IMR-90 (cell line): ENCODE measurements around the gene EDARADD. TPM values are rescaled to one million over a fixed set of nuclear protein-coding genes. Genes with fewer than 3 reads are reported as not detected.

Source experiments
- ATAC-seq: fragments of 200-7000 bp; cut with Tn5 transposase; 2 replicates; pipeline ENCODE4 v1.9.1; 2020; ENCODE audit warnings: low read depth, mild to moderate bottlenecking, moderate library complexity
- BruUV-seq: library from RNA; stranded (reverse); fragments of 400-500 nt; replicated peaks from 2 replicates; lab custom pipeline; 2021; lab: Mats Ljungman, UMichigan
- CTCF ChIA-PET: fragments of 300-600 bp; formaldehyde crosslinking; extraction: SDS; loops from one replicate; lab custom pipeline; 2021; ENCODE audit warnings: antibody characterized with exemption; lab: Yijun Ruan, JAX
- POLR2A ChIA-PET: fragments of 300-600 bp; sonication (Branson Sonifier 250); formaldehyde crosslinking; loops from one replicate; lab custom pipeline; 2022; ENCODE audit warnings: antibody characterized with exemption; ENCODE audit not compliant: unreplicated experiment; lab: Charles Lee
- DNase-seq: peaks from one replicate; pipeline ENCODE4 v3.0.0; 2013
- H2AFZ ChIP-seq: replicated peaks from 2 replicates; pipeline ENCODE3; 2013; ENCODE audit warnings: low read length, mild to moderate bottlenecking; ENCODE audit not compliant: poor library complexity
- H2AK5ac ChIP-seq: 2 replicates; pipeline ENCODE4 v1.6.1; 2013; ENCODE audit warnings: low read depth, low read length, inconsistent platforms
- H2AK9ac ChIP-seq: replicated peaks from 2 replicates; pipeline ENCODE3; 2013; ENCODE audit warnings: mild to moderate bottlenecking, low read depth, low read length, moderate library complexity; ENCODE audit not compliant: poor library complexity
- H2BK120ac ChIP-seq: 2 replicates; pipeline ENCODE4 v1.6.1; 2013; ENCODE audit warnings: low read depth, low read length, inconsistent platforms
- H2BK15ac ChIP-seq: 3 replicates; pipeline ENCODE4 v1.6.1; 2013; ENCODE audit warnings: low read depth, low read length, inconsistent platforms
- H2BK20ac ChIP-seq: 2 replicates; pipeline ENCODE4 v1.6.1; 2013; ENCODE audit warnings: low read depth, mild to moderate bottlenecking, inconsistent platforms, low read length, moderate library complexity
- H2BK5ac ChIP-seq: 2 replicates; pipeline ENCODE4 v1.6.1; 2013; ENCODE audit warnings: mild to moderate bottlenecking, low read depth, low read length, inconsistent platforms; ENCODE audit not compliant: poor library complexity, severe bottlenecking
- H3K14ac ChIP-seq: replicated peaks from 2 replicates; pipeline ENCODE4 v1.6.1; 2013; ENCODE audit warnings: low read depth, low read length, inconsistent platforms
- H3K18ac ChIP-seq: 2 replicates; pipeline ENCODE4 v1.6.1; 2013; ENCODE audit warnings: low read depth, low read length, control low read depth
- H3K23ac ChIP-seq: 2 replicates; pipeline ENCODE4 v1.6.1; 2013; ENCODE audit warnings: low read depth, low read length, inconsistent platforms
- H3K27ac ChIP-seq: 2 replicates; pipeline ENCODE4 v1.5.1; 2013; ENCODE audit warnings: mild to moderate bottlenecking, control low read depth, low read length; ENCODE audit not compliant: insufficient read depth
- H3K27me3 ChIP-seq: 2 replicates; pipeline ENCODE4 v1.6.1; 2013; ENCODE audit warnings: low read length; ENCODE audit not compliant: control insufficient read depth, insufficient read depth
- H3K36me3 ChIP-seq: 2 replicates; pipeline ENCODE4 v1.6.1; 2013; ENCODE audit warnings: low read length, mixed read lengths; ENCODE audit not compliant: control insufficient read depth, insufficient read depth
- H3K4ac ChIP-seq: 2 replicates; pipeline ENCODE4 v1.6.1; 2013; ENCODE audit warnings: low read depth, low read length, inconsistent platforms
- H3K4me1 ChIP-seq: 2 replicates; pipeline ENCODE4 v1.6.1; 2013; ENCODE audit warnings: low read length, mixed read lengths; ENCODE audit not compliant: control insufficient read depth, insufficient read depth
- H3K4me2 ChIP-seq: 2 replicates; pipeline ENCODE4 v1.6.1; 2013; ENCODE audit warnings: low read depth, mild to moderate bottlenecking, control low read depth, low read length, moderate library complexity
- H3K4me3 ChIP-seq: 2 replicates; pipeline ENCODE4 v1.5.1; 2013; ENCODE audit warnings: low read depth, mild to moderate bottlenecking, control low read depth, low read length, moderate library complexity; ENCODE audit not compliant: insufficient read depth
- H3K56ac ChIP-seq: 2 replicates; pipeline ENCODE4 v1.6.1; 2013; ENCODE audit warnings: low read length, inconsistent platforms; ENCODE audit not compliant: insufficient read depth; ENCODE audit errors: extremely low read depth
- H3K79me1 ChIP-seq, 2 experiments: 2 replicates each; pipeline ENCODE4 v1.6.1; 2013; ENCODE audit warnings: low read length in 2 of 2, inconsistent platforms in 1 of 2, low read depth in 1 of 2
- H3K9ac ChIP-seq: 2 replicates; pipeline ENCODE4 v1.6.1; 2013; ENCODE audit warnings: low read depth, low read length, control low read depth
- H3K9me1 ChIP-seq: 2 replicates; pipeline ENCODE4 v1.6.1; 2013; ENCODE audit warnings: low read length, inconsistent platforms; ENCODE audit not compliant: insufficient read depth
- H3K9me3 ChIP-seq: 2 replicates; pipeline ENCODE4 v1.6.1; 2013; ENCODE audit warnings: low read length; ENCODE audit not compliant: control insufficient read depth, insufficient read depth
- H4K20me1 ChIP-seq: 2 replicates; pipeline ENCODE4 v1.6.1; 2013; ENCODE audit warnings: low read length, inconsistent platforms; ENCODE audit not compliant: insufficient read depth
- H4K5ac ChIP-seq: 2 replicates; pipeline ENCODE4 v1.6.1; 2013; ENCODE audit warnings: mild to moderate bottlenecking, low read depth, low read length, control low read depth
- H4K8ac ChIP-seq, 2 experiments: 2 replicates each; pipeline ENCODE4 v1.6.1; 2013; ENCODE audit warnings: low read depth in 2 of 2, low read length in 2 of 2, control low read depth in 1 of 2, inconsistent platforms in 1 of 2
- H4K91ac ChIP-seq: 2 replicates; pipeline ENCODE4 v1.6.1; 2013; ENCODE audit warnings: low read depth, low read length, inconsistent platforms; ENCODE audit not compliant: insufficient read depth
- CEBPB ChIP-seq: IDR thresholded peaks from 2 replicates; pipeline ENCODE4 v1.6.1; 2012; ENCODE audit warnings: low read depth, low read length, improper control_type of control experiment
- ELK1 ChIP-seq: fragments of 150-350 bp; IDR thresholded peaks from 2 replicates; pipeline ENCODE4 v1.6.1; 2016; ENCODE audit warnings: low read depth, mild to moderate bottlenecking, low read length, moderate library complexity, borderline replicate concordance
- WGBS, 2 experiments: methylation state at CpG; one replicate each; pipeline versions ENCODE4 v1.1.5 to v1.1.7; 2013; ENCODE audit warnings: missing lambda C conversion rate in 2 of 2; ENCODE audit not compliant: insufficient read length in 1 of 2; ENCODE audit errors: extremely low coverage in 2 of 2; 5-methylcytosine and 5-hydroxymethylcytosine counted together
- dilution Hi-C: fragments of 300-500 bp; cut with HindIII; formaldehyde crosslinking; loops from one replicate; pipeline ENCODE4 v1.14.3; 2018; ENCODE audit warnings: low sequenced_read_pairs; ENCODE audit not compliant: unreplicated experiment
- in situ Hi-C: fragments of 300-500 bp; cut with MboI; formaldehyde crosslinking; loops from 3 replicates; pipeline ENCODE4 v1.14.3; 2019; ENCODE audit warnings: low sequenced_read_pairs, inconsistent platforms, mixed read lengths
- intact Hi-C: fragments of 100-400 bp; cut with micrococcal nuclease; formaldehyde crosslinking; loops from 2 replicates; pipeline ENCODE4 v1.10.0; 2022
- polyA plus RNA-seq, 3 experiments: library from polyadenylated mRNA; depleted of rRNA; stranded (reverse); fragments of >200 nt; gene quantifications; 2 replicates each; pipeline ENCODE4 v1.2.3, GENCODE V29; 2012; ENCODE audit warnings: low replicate concordance in 1 of 3
- total RNA-seq: library from RNA; depleted of rRNA; stranded (reverse); fragments of >200 nt; gene quantifications from 2 replicates; pipeline ENCODE4 v1.2.3, GENCODE V29; 2012

Gene EDARADD
- total and polyA plus RNA-seq, 2 of the 4 experiments (the other 2 are of a cell fraction) = not detected

- in situ Hi-C loops = no loop called here
- no TSS peak for BruUV-seq
- POLR2A ChIA-PET = no interaction called here
Measured at GRCh38 chr1:236494586-236495466, 100.7 kb downstream of the EDARADD start.

More at GRCh38 chr1:236494586-236495466, 100.7 kb downstream of the EDARADD start:
- Histone ChIP-seq H4K20me1 (no peaks in the 10 kb centered on the region), H2BK20ac (no peak overlapping the region), H3K23ac (no peak overlapping the region; the same call in 1 of the 2 replicates), H4K5ac (no peak overlapping the region), H3K9me1 (no peaks in the 10 kb centered on the region), H3K4me1 (no peaks in the 10 kb centered on the region; the same call in 1 of the 2 replicates), H3K4ac (no peak overlapping the region), H3K27me3 (peaks cover 2% of the 10 kb centered on the region; the same call in 1 of the 2 replicates), H2BK15ac (no peak overlapping the region), H3K9ac (no peak overlapping the region), H2BK5ac (no peak overlapping the region), H3K14ac (no peak overlapping the region), H3K79me1 (no peaks in the 10 kb centered on the region), H2AFZ (no peak overlapping the region), H2AK5ac (no peak overlapping the region), H3K18ac (no peak overlapping the region; the same call in 1 of the 2 replicates), H4K8ac (no peak overlapping the region), H3K4me2 (peak overlapping the region; percentile 44; the same call in 1 of the 2 replicates), H2BK120ac (no peak overlapping the region), H3K36me3 (no peaks in the 10 kb centered on the region), H4K91ac (no peak overlapping the region), H2AK9ac (no peak overlapping the region), H3K27ac (no peak overlapping the region), H3K9me3 (no peaks in the 10 kb centered on the region), H3K56ac (no peak overlapping the region), H3K4me3 (no peak overlapping the region)
- no CpG with 5 or more reads among the region's 10 CpGs for WGBS, 2 experiments
- DNase-seq (peak; percentile 18), ATAC-seq (peak; percentile 47)
- dilution Hi-C loops = no loop called here
- CTCF ChIA-PET = interaction anchor here (0.6 kb wide), 1 partner anchor 39 kb away, joined by 3 read pairs; no protein-coding TSS in a partner anchor
- intact Hi-C loops = loop anchor here (5.0 kb wide), 1 partner anchor 1102 kb away; no protein-coding TSS in a partner anchor
- TF ChIP-seq CEBPB (peak; percentile 82), ELK1 (no peak)
